B cell (primary cell): Measurements from ENCODE around the gene GON4L. TPM values are rescaled to one million over a fixed set of nuclear protein-coding genes. Genes with fewer than 3 reads are reported as not detected.
"Not testable (repeated sequence)": the region's sequence is repeated elsewhere in the genome, so short reads cannot be mapped to it uniquely, and the experiment has no call there.

ENCODE experiments used
- ATAC-seq: fragments of 200-7000 bp; cut with Tn5 transposase; one replicate; pipeline ENCODE4 v1.10.0; 2021; ENCODE audit warnings: low read depth, mild to moderate bottlenecking, moderate number of reproducible peaks, moderate library complexity
- CTCF ChIA-PET: fragments of 350-600 bp; sonication (Branson Sonifier 250); formaldehyde crosslinking; loops from one replicate; lab custom pipeline; 2021; ENCODE audit warnings: antibody characterized with exemption, inconsistent platforms; lab: Charles Lee
- POLR2A ChIA-PET: fragments of 350-600 bp; sonication (Branson Sonifier 250); formaldehyde crosslinking; loops from one replicate; lab custom pipeline; 2021; ENCODE audit warnings: antibody characterized with exemption; lab: Charles Lee
- DNase-seq: peaks from one replicate; pipeline ENCODE4 v3.0.0; 2013
- H2AFZ ChIP-seq: 2 replicates; pipeline ENCODE4 v1.6.1; 2012; ENCODE audit warnings: mild to moderate bottlenecking, low read depth, low read length; ENCODE audit not compliant: insufficient read depth, poor library complexity, severe bottlenecking
- H3K27ac ChIP-seq, 2 donors: 1 replicate in 1 of 2; 2 replicates in 1 of 2; pipeline ENCODE4 v1.5.1; 2012 to 2013; ENCODE audit warnings: low read length in 2 of 2, mild to moderate bottlenecking in 2 of 2, moderate library complexity in 1 of 2
- H3K27me3 ChIP-seq, 4 experiments: fragments of 200-600 bp in 1 of 4; sonication (generic) in 1 of 4; replicated peaks in 1 of 4; 1 replicate in 2 of 4; 2 replicates in 2 of 4; pipeline versions ENCODE4 v1.6.1 to v1.7.0; 2013 to 2016; ENCODE audit warnings: low read length in 3 of 4, mild to moderate bottlenecking in 2 of 4, mixed read lengths in 1 of 4, moderate library complexity in 1 of 4; ENCODE audit not compliant: insufficient read depth in 4 of 4, control insufficient read depth in 3 of 4; ENCODE audit errors: control extremely low read depth in 1 of 4
- H3K36me3 ChIP-seq, 2 experiments: replicated peaks in 1 of 2; 1 replicate in 1 of 2; 2 replicates in 1 of 2; pipeline versions ENCODE4 v1.6.1 to v1.7.1; 2013; ENCODE audit warnings: low read length in 1 of 2; ENCODE audit not compliant: insufficient read depth in 2 of 2, control insufficient read depth in 1 of 2; ENCODE audit errors: control extremely low read depth in 1 of 2, extremely low read depth in 1 of 2
- H3K4me1 ChIP-seq, 2 donors: fragments of 200-600 bp in 1 of 2; sonication (generic) in 1 of 2; 1 replicate in 1 of 2; 2 replicates in 1 of 2; pipeline versions ENCODE4 v1.5.1 to v1.6.1; 2013 to 2017; ENCODE audit warnings: low read length in 2 of 2; ENCODE audit not compliant: control insufficient read depth in 2 of 2, insufficient read depth in 2 of 2
- H3K4me2 ChIP-seq: replicated peaks from 2 replicates; pipeline ENCODE3; 2012; ENCODE audit warnings: mild to moderate bottlenecking, low read depth, low read length; ENCODE audit not compliant: poor library complexity, severe bottlenecking
- H3K4me3 ChIP-seq, 5 experiments: fragments of 200-600 bp in 1 of 5; sonication (generic) in 1 of 5; 1 replicate in 3 of 5; 2 replicates in 2 of 5; pipeline versions ENCODE4 v1.5.1 to v1.7.0; 2011 to 2016; ENCODE audit warnings: low read length in 4 of 5, mild to moderate bottlenecking in 4 of 5, low read depth in 2 of 5, control low read depth in 1 of 5, moderate library complexity in 1 of 5; ENCODE audit not compliant: insufficient read depth in 1 of 5; ENCODE audit errors: control extremely low read depth in 1 of 5, extremely low read depth in 1 of 5
- H3K79me2 ChIP-seq: fragments of 200-600 bp; sonication (generic); one replicate; pipeline ENCODE4 v1.6.0; 2016; ENCODE audit warnings: low read length; ENCODE audit not compliant: control insufficient read depth, insufficient read depth
- H3K9ac ChIP-seq: fragments of 200-600 bp; sonication (generic); 2 replicates; pipeline ENCODE4 v1.6.1; 2017; ENCODE audit warnings: mild to moderate bottlenecking, low read length, moderate library complexity
- H3K9me3 ChIP-seq, 3 donors: one replicate each; pipeline versions ENCODE4 v1.6.1 to v1.7.1; 2013; ENCODE audit warnings: low read length in 2 of 3; ENCODE audit not compliant: control insufficient read depth in 2 of 3, insufficient read depth in 1 of 3; ENCODE audit errors: control extremely low read depth in 1 of 3
- H4K20me1 ChIP-seq: 2 replicates; pipeline ENCODE4 v1.6.0; 2012; ENCODE audit warnings: mild to moderate bottlenecking, low read length; ENCODE audit not compliant: insufficient read depth, control insufficient read depth, poor library complexity, severe bottlenecking
- H3K27ac Mint-ChIP-seq: one replicate; pipeline ENCODE4 v1.8.0; 2021; ENCODE audit warnings: mixed read lengths
- H3K27me3 Mint-ChIP-seq: one replicate; pipeline ENCODE4 v1.8.0; 2021; ENCODE audit warnings: mixed read lengths
- H3K4me1 Mint-ChIP-seq: one replicate; pipeline ENCODE4 v1.8.0; 2021; ENCODE audit warnings: mixed read lengths
- H3K4me3 Mint-ChIP-seq: one replicate; pipeline ENCODE4 v1.8.0; 2021; ENCODE audit warnings: mixed read lengths
- H3K9me3 Mint-ChIP-seq: one replicate; pipeline ENCODE4 v1.8.0; 2022; ENCODE audit warnings: mixed read lengths; ENCODE audit not compliant: insufficient read depth
- CTCF ChIP-seq: fragments of 200-600 bp; IDR thresholded peaks from one replicate; pipeline ENCODE4 v1.8.0; 2022; ENCODE audit warnings: antibody characterized with exemption, mild to moderate bottlenecking
- EZH2 ChIP-seq: IDR thresholded peaks from 2 replicates; pipeline ENCODE4 v1.6.1; 2012; ENCODE audit warnings: borderline replicate concordance, low read depth, mild to moderate bottlenecking, moderate library complexity, low read length; ENCODE audit not compliant: insufficient read depth, poor library complexity, severe bottlenecking
- WGBS: methylation state at CpG from one replicate; pipeline ENCODE4 v1.1.5; 2013; ENCODE audit warnings: missing lambda C conversion rate; ENCODE audit not compliant: insufficient coverage; 5-methylcytosine and 5-hydroxymethylcytosine counted together
- intact Hi-C: fragments of 100-400 bp; cut with micrococcal nuclease; formaldehyde crosslinking; loops from one replicate; pipeline ENCODE4 v1.10.0; 2022
- polyA plus RNA-seq: library from polyadenylated mRNA; depleted of rRNA; stranded (reverse); fragments of >200 nt; gene quantifications from 2 replicates; pipeline ENCODE4 v1.2.3, GENCODE V29; 2012
- small RNA-seq: library from RNA; depleted of rRNA; stranded (forward); fragments of <200 nt; gene quantifications from one replicate; pipeline ENCODE3, GENCODE V24; 2012; ENCODE audit warnings: low replicate concordance, low read depth; ENCODE audit not compliant: insufficient read length
- total RNA-seq, 2 donors: library from RNA; stranded (reverse); fragments of 120-200 nt in 1 of 2; gene quantifications; 1 replicate in 1 of 2; 2 replicates in 1 of 2; pipeline versions ENCODE4 v1.2.3 to v1.2.4, GENCODE V29; 2013 to 2022

The GON4L gene
- total and polyA plus RNA-seq, 2 donors (not counting 1 experiment from before 2014, with no cell fraction given) = 54.4 to 127 TPM

GRCh38 chr1:155703216-155703615 is 153.8 kb downstream of the GON4L start:
- H3K27ac Mint-ChIP-seq = no peak overlapping the region
- no peaks in the 10 kb centered on the region for H3K9me3 Mint-ChIP-seq

GRCh38 chr1:155701675-155702074 is 155.3 kb downstream of the GON4L start:
- H3K27ac ChIP-seq, POLR2A ChIA-PET, H3K4me3 ChIP-seq, CTCF ChIA-PET, H2AFZ ChIP-seq, H3K9me3 Mint-ChIP-seq, intact Hi-C loops, H3K4me1 Mint-ChIP-seq, H3K4me3 Mint-ChIP-seq, H3K4me2 ChIP-seq, H3K36me3 ChIP-seq, H3K27me3 Mint-ChIP-seq, H3K4me1 ChIP-seq, H3K9ac ChIP-seq, H3K9me3 ChIP-seq, H3K27me3 ChIP-seq, ATAC-seq, DNase-seq, H3K27ac Mint-ChIP-seq: not testable (repeated sequence)
- no CpG with 5 or more reads among the region's 2 CpGs for WGBS
- Histone ChIP-seq H4K20me1 (peaks cover 13% of the 10 kb centered on the region), H3K79me2 (peaks cover 76% of the 10 kb centered on the region)

More at GRCh38 chr1:155703216-155703615, 153.8 kb downstream of the GON4L start:
- Histone ChIP-seq H3K27ac (no peak overlapping the region), H4K20me1 (peaks cover 8% of the 10 kb centered on the region), H3K4me1 (no peaks in the 10 kb centered on the region), H3K36me3 (no peaks in the 10 kb centered on the region), H3K9me3 (no peaks in the 10 kb centered on the region), H3K4me2 (no peak overlapping the region), H3K79me2 (peaks cover 68% of the 10 kb centered on the region), H3K27me3 (no peaks in the 10 kb centered on the region), H3K9ac (no peak overlapping the region), H3K4me3 (no peak overlapping the region), H2AFZ (no peak overlapping the region)
- H3K4me3 Mint-ChIP-seq = no peak overlapping the region
- intact Hi-C loops = no loop called here
- H3K4me1 Mint-ChIP-seq = peaks cover 12% of the 10 kb centered on the region
- no peak for TF ChIP-seq CTCF
- TF ChIP-seq EZH2 = no peak
- 95% methylated on average over 3 of the region's 6 CpGs for WGBS
- CTCF ChIA-PET = no interaction called here
- DNase-seq = no peak
- H3K27me3 Mint-ChIP-seq = no peaks in the 10 kb centered on the region
- ATAC-seq = no peak
- POLR2A ChIA-PET = no interaction called here

Small RNA genes lying within 50 kb of the gene (small RNA-seq; reads per million reads assigned to genes)
- gene RF00015 = not detected

Other genes starting within 250 kb of the GON4L start
- 113 TPM in 2 replicates for gene MSTO1, start 247.0 kb downstream of the GON4L start, total RNA-seq
- 79.3 and 79.5 TPM in 2 replicates for gene MSTO1, start 247.0 kb downstream of the GON4L start, polyA plus RNA-seq
- gene YY1AP1, start 168.4 kb downstream of the GON4L start, total RNA-seq = 132 and 156 TPM in 2 replicates
- 74.1 and 95.4 TPM in 2 replicates for gene YY1AP1, start 168.4 kb downstream of the GON4L start, polyA plus RNA-seq
- 92.3 and 107 TPM in 2 replicates for gene DAP3, start 168.1 kb downstream of the GON4L start, total RNA-seq
- 84.7 and 89.5 TPM in 2 replicates for gene DAP3, start 168.1 kb downstream of the GON4L start, polyA plus RNA-seq
- gene SYT11, start 2.4 kb upstream of the GON4L start, total RNA-seq = 6.2 and 6.6 TPM in 2 replicates
- gene SYT11, start 2.4 kb upstream of the GON4L start, polyA plus RNA-seq = 1.8 and 3.0 TPM in 2 replicates
- gene RIT1, start 54.1 kb upstream of the GON4L start, total RNA-seq = 43.4 and 45.7 TPM in 2 replicates
- gene RIT1, start 54.1 kb upstream of the GON4L start, polyA plus RNA-seq = 14.2 and 28.6 TPM in 2 replicates
- 122 TPM in 2 replicates for gene KHDC4, start 77.2 kb upstream of the GON4L start, total RNA-seq
- 47.3 and 51.3 TPM in 2 replicates for gene KHDC4, start 77.2 kb upstream of the GON4L start, polyA plus RNA-seq
- gene RXFP4, start 84.4 kb upstream of the GON4L start, total RNA-seq = 0.32 TPM in 1 of 2 replicates, not detected in the other
- gene RXFP4, start 84.4 kb upstream of the GON4L start, polyA plus RNA-seq = 0.12 TPM in 1 of 2 replicates, not detected in the other
- gene ARHGEF2, start 121.3 kb upstream of the GON4L start, total RNA-seq = 245 and 247 TPM in 2 replicates
- gene ARHGEF2, start 121.3 kb upstream of the GON4L start, polyA plus RNA-seq = 241 and 269 TPM in 2 replicates
- gene SSR2, start 163.7 kb upstream of the GON4L start, total RNA-seq = 160 and 161 TPM in 2 replicates
- gene SSR2, start 163.7 kb upstream of the GON4L start, polyA plus RNA-seq = 359 and 386 TPM in 2 replicates
- 35.1 and 39.0 TPM in 2 replicates for gene UBQLN4, start 196.6 kb upstream of the GON4L start, total RNA-seq
- gene UBQLN4, start 196.6 kb upstream of the GON4L start, polyA plus RNA-seq = 20.9 and 24.1 TPM in 2 replicates
- gene LAMTOR2, start 197.6 kb upstream of the GON4L start, total RNA-seq = 31.5 and 37.8 TPM in 2 replicates
- 27.9 and 55.9 TPM in 2 replicates for gene LAMTOR2, start 197.6 kb upstream of the GON4L start, polyA plus RNA-seq
- 0.69 and 1.1 TPM in 2 replicates for gene RAB25, start 203.9 kb upstream of the GON4L start, total RNA-seq
- 0.81 and 2.2 TPM in 2 replicates for gene RAB25, start 203.9 kb upstream of the GON4L start, polyA plus RNA-seq
- 0.73 and 1.1 TPM in 2 replicates for gene MEX3A, start 225.3 kb upstream of the GON4L start, total RNA-seq
- gene MEX3A, start 225.3 kb upstream of the GON4L start, polyA plus RNA-seq = 0.22 and 0.27 TPM in 2 replicates